ENCODE data around the gene KLK7. TPM values are rescaled to one million over a fixed set of nuclear protein-coding genes. Genes with fewer than 3 reads are reported as not detected.

KLK7 gene
- total RNA-seq, 4 donors from 2014 or later: 48.3 to 418 (median 218) TPM

DNA sequence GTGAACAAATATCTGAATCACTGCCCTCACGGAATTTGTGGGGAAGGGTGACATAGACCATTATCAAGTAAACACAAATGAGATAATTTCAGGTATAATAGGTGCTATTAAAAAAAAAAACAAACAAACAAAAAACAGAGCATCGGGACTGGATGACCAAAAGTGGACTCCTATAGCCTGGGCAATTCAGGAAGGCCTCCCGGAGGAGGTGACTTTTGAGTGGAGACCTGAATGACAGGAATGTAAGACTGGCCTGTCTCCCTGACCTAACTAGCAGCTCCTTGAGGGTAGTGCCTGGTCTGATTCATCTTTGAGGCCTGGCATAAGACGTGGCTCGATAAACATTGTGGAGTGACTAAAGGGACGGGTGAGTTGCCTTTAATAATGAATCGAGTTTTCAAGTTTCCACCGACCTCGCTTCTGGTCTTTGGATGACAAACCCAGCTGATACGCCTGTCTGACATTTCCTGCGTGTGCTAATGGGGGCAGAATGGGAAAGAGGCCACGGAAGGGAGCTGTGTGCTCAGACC is 29.0 kb upstream of the KLK7 start:
- Histone ChIP-seq H3K27me3 (peaks cover 52% of the 10 kb centered on the region), H3K9me3 (no peaks in the 10 kb centered on the region), H3K4me1 (peaks cover 20% of the 10 kb centered on the region), H3K4me3 (no peak overlapping the region), H3K36me3 (no peaks in the 10 kb centered on the region), H3K27ac (no peak overlapping the region)
- DNase-seq (ENCODE audit: low spot score in 2 of 2): no peak
- WGBS: 77% methylated on average over 12 of the region's 12 CpGs
- no peak for TF ChIP-seq POLR2AphosphoS5 (IDR thresholded peaks at IDR 0.05)
- no peak for TF ChIP-seq CTCF (IDR thresholded peaks at IDR 0.05)
- no peak for TF ChIP-seq EP300 (IDR thresholded peaks at IDR 0.05)
- no peak for TF ChIP-seq POLR2A (IDR thresholded peaks at IDR 0.05)

DNA sequence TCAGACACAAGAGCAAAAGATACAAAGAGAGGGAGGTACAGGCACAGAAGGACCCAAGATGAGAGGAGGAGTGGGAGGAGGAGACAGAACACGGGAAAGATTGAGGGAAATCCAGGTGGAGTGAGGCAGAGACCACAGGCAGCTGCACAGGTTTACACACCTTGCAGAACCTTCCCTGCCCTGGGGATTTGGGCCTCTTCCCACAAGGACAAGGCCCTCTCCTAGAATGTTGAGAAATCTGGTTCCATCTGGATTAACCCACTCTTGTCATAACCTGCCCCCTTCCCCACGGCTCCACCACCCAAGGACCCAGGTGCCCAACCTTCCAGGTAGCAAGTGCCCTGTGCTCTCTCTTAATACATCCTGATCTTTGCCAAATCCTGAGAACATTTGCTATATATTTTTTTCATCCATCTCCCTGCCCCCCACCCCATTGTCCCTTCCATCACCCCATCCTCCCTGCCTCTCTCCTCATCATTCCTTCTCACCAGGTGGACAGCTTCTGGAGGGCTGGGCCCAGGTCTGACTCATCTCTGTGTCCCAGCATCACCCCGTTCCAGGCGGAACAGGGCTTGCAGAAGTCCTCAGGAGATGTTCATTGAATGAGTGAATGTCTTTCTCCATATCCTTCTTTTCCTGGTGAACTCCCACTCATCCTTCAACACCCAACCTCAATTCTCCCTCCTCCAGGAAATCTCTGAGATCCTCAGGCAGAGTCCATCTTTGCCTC is 26.5 kb upstream of the KLK7 start:
- peak in 1 of 3 donors; percentile 3 for TF ChIP-seq POLR2AphosphoS5 (IDR thresholded peaks at IDR 0.05)
- no peak for TF ChIP-seq POLR2A (IDR thresholded peaks at IDR 0.05)
- no peak for TF ChIP-seq EP300 (IDR thresholded peaks at IDR 0.05)
- TF ChIP-seq CTCF (IDR thresholded peaks at IDR 0.05): no peak
- H3K9me3 ChIP-seq: no peaks in the 10 kb centered on the region
- no peaks in the 10 kb centered on the region for H3K36me3 ChIP-seq
- 41% methylated on average over 4 of the region's 4 CpGs for WGBS
- peaks cover 11% of the 10 kb centered on the region for H3K4me1 ChIP-seq
- H3K27me3 ChIP-seq: peaks cover 34% of the 10 kb centered on the region
- DNase-seq (ENCODE audit: low spot score in 2 of 2): no peak
- no peak overlapping the region for H3K4me3 ChIP-seq
- H3K27ac ChIP-seq: no peak overlapping the region

- Histone ChIP-seq H3K4me3 (no peak overlapping the region), H3K9me3 (no peaks in the 10 kb centered on the region), H3K36me3 (no peaks in the 10 kb centered on the region), H3K27ac (no peak overlapping the region), H3K4me1 (peaks cover 11% of the 10 kb centered on the region), H3K27me3 (peaks cover 24% of the 10 kb centered on the region)
- no peak for DNase-seq (ENCODE audit: low spot score in 2 of 2)
- 58% methylated on average over 14 of the region's 19 CpGs for WGBS
- TF ChIP-seq EP300 (IDR thresholded peaks at IDR 0.05) (no peak), POLR2AphosphoS5 (IDR thresholded peaks at IDR 0.05) (no peak), CTCF (IDR thresholded peaks at IDR 0.05) (no peak)
Measured at GRCh38 chr19:51009061-51009891, 25.6 kb upstream of the KLK7 start.

GRCh38 chr19:51007488-51007887 is 23.8 kb upstream of the KLK7 start:
- WGBS: 96% methylated on average over 3 of the region's 3 CpGs
- DNase-seq (ENCODE audit: low spot score in 2 of 2): no peak
- peaks cover 15% of the 10 kb centered on the region for H3K4me1 ChIP-seq

More at GRCh38 chr19:51007488-51007887, 23.8 kb upstream of the KLK7 start:
- peaks cover 32% of the 10 kb centered on the region for H3K27me3 ChIP-seq
- no peak overlapping the region for H3K27ac ChIP-seq
- H3K9me3 ChIP-seq: no peaks in the 10 kb centered on the region
- H3K36me3 ChIP-seq: no peaks in the 10 kb centered on the region
- no peak overlapping the region for H3K4me3 ChIP-seq
- TF ChIP-seq POLR2AphosphoS5 (IDR thresholded peaks at IDR 0.05): no peak
- TF ChIP-seq CTCF (IDR thresholded peaks at IDR 0.05): no peak
- TF ChIP-seq EP300 (IDR thresholded peaks at IDR 0.05): no peak
- no peak for TF ChIP-seq POLR2A (IDR thresholded peaks at IDR 0.05)

Measured in suprapubic skin (tissue), 4 donors.